SK-N-MC (cell line): ENCODE data around the gene B3GALT5.

Experiments used
- FOXP2 ChIP-seq: optimal IDR thresholded peaks from 2 replicates; pipeline ENCODE3; 2011; ENCODE audit warnings: mild to moderate bottlenecking, moderate library complexity; ENCODE audit not compliant: insufficient read depth; ENCODE audit errors: extremely low read length, control extremely low read depth
- POLR2AphosphoS5 ChIP-seq: IDR thresholded peaks from 2 replicates; pipeline ENCODE4 v1.6.1; 2012; ENCODE audit warnings: mild to moderate bottlenecking, low read depth, low read length, borderline replicate concordance

GRCh38 chr21:39656209-39656608 is 43.5 kb downstream of the B3GALT5 start:
- TF ChIP-seq POLR2AphosphoS5, result no peak
- no peak for TF ChIP-seq FOXP2
